Transverse colon (tissue), 4 donors: ENCODE data around the gene TMEM52.
A peak's percentile ranks its signal among the peaks of the same experiment; 100 is the strongest.

ENCODE experiments used
- EP300 ChIP-seq: sonication (generic); formaldehyde crosslinking; IDR thresholded peaks from one replicate; pipeline ENCODE4 v1.6.1; 2017; ENCODE audit warnings: antibody characterized with exemption, low read depth
- POLR2A ChIP-seq: fragments of 450-650 bp; IDR thresholded peaks from one replicate; pipeline ENCODE4 v1.6.1; 2016; ENCODE audit warnings: antibody characterized with exemption, mild to moderate bottlenecking, moderate library complexity
- POLR2AphosphoS5 ChIP-seq, 3 donors: sonication (generic); formaldehyde crosslinking; IDR thresholded peaks; one replicate each; pipeline ENCODE4 v1.6.1; 2016; ENCODE audit warnings: antibody characterized with exemption in 3 of 3
- TF ChIP-seq, protein P1 (sequence below), 5 experiments: fragments of 200-600 bp in 3 of 5; fragments of 450-650 bp in 2 of 5; sonication (generic) in 3 of 5; IDR thresholded peaks; 1 replicate in 2 of 5; 2 replicates in 3 of 5; pipeline ENCODE4 v1.5.1; 2016 to 2017; ENCODE audit warnings: antibody characterized with exemption in 5 of 5, inconsistent platforms in 3 of 5, mild to moderate bottlenecking in 2 of 5, moderate library complexity in 1 of 5

DNA sequence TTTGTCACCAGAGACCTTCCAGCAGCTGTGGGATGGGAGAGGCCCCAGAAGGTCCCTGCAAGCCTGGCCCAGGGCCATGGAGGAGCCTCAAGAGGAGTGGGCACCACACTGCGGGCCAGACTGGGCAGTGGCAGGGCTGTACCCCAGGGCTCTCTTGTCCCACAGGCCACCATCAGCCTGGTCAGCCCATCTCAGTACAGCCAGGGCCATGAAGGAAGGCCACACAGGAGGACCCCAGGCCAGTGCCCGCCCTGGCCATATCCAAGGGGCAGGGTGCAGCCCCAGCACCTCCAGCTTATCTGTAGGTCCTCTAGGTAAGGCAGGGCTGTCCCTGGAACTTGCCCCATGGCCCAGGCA, 25.1 kb downstream of the TMEM52 start:
- TF ChIP-seq, protein P1, sequence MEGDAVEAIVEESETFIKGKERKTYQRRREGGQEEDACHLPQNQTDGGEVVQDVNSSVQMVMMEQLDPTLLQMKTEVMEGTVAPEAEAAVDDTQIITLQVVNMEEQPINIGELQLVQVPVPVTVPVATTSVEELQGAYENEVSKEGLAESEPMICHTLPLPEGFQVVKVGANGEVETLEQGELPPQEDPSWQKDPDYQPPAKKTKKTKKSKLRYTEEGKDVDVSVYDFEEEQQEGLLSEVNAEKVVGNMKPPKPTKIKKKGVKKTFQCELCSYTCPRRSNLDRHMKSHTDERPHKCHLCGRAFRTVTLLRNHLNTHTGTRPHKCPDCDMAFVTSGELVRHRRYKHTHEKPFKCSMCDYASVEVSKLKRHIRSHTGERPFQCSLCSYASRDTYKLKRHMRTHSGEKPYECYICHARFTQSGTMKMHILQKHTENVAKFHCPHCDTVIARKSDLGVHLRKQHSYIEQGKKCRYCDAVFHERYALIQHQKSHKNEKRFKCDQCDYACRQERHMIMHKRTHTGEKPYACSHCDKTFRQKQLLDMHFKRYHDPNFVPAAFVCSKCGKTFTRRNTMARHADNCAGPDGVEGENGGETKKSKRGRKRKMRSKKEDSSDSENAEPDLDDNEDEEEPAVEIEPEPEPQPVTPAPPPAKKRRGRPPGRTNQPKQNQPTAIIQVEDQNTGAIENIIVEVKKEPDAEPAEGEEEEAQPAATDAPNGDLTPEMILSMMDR (IDR thresholded peaks at IDR 0.05), result no peak
- TF ChIP-seq POLR2AphosphoS5 (IDR thresholded peaks at IDR 0.05) (peak in 1 of 3 donors; percentile 38), EP300 (no peak), POLR2A (no peak)
